GM21529 (cell line): ENCODE measurements around the gene OR5AN1.
A peak's percentile ranks its signal among the peaks of the same experiment; 100 is the strongest.
"Not testable (repeated sequence)": the region's sequence is repeated elsewhere in the genome, so short reads cannot be mapped to it uniquely, and the experiment has no call there.

Experiments
- ATAC-seq: cut with Tn5 transposase; IDR thresholded peaks from one replicate; pipeline ENCODE4 v1.9.1; 2021; ENCODE audit not compliant: unreplicated experiment

OR5AN1 gene, protein sequence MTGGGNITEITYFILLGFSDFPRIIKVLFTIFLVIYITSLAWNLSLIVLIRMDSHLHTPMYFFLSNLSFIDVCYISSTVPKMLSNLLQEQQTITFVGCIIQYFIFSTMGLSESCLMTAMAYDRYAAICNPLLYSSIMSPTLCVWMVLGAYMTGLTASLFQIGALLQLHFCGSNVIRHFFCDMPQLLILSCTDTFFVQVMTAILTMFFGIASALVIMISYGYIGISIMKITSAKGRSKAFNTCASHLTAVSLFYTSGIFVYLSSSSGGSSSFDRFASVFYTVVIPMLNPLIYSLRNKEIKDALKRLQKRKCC

DNA sequence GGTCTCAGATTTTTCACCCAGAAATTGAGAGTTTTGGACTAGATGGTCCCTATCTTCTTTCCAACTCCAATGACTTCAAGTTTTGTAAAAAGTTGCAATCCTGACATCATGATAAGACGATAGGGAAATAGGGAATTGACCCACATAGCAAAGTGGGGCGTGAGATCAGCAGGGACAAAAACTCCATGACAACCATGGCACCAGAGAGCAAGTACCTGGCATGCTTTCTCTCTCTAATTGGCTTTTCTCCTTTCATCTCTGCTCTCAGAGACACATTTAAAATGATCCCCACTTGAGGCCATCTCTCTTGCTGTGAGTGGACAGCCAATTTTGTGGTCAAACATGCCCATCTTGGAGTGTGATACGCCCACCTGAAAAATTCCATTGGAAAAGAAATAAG, at the start of gene OR5AN1:
TSS of gene OR5AN1 (plus strand) at position 301 of the 400 bp plus-strand sequence. CDS start 5,564 bp downstream, outside the sequence.
- no peak for ATAC-seq

DNA sequence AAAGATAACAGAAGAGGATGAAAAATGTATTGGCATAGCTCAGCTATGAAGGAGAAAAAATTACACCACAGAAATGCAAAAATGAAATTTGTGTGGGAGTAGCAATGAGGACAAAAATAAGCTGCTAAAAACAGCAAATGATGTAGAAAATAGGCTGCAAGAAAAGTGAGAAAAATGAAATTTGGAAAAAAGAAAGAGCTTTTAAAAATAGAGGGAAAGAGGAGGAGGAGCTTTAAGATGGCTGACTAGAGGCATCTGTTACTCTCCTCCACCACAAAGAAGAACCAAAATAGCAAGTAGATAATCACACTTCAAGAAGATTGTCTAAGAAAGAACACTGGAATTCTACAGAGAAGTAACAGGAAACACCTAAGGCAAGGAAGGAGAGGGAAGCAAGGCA, 23.7 kb upstream of the OR5AN1 start:
- ATAC-seq, result no peak

DNA sequence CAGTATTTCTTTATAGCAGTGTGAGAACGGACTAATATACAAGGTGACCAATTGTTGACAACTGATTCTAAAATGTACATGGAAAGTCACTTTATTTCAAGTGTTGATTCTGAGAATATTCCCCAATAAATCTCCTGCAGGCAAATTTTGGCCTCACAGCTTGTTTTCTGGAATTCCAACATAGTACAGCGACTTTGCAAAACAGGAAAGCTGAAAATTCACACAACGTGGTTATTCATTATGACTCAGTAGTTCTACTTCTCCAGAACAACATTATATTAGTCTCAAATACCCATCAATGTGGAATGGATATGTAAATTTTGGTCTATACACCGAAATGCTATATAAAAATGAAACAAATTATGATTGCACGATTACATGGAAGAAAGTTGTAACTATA, 22.5 kb upstream of the OR5AN1 start:
- no peak for ATAC-seq

DNA sequence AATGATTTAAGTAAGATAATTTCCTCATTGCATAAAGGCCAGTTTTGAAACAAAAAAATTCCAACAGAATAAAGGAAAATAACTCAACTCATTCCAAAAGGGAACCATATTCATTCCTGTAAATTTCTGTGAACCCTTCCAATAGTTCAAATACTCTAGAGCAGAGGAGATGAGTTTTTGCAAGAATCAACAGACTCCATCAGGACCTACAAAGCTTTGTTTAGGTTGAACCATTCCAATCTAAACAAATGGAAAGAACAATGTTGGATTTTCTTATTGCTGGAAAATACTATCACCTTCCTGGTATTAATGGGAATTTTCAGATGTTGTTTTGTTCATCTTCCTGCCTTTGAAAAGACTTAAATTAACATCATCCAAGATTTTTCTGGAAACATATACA, 21.8 kb upstream of the OR5AN1 start:
- no peak for ATAC-seq

DNA sequence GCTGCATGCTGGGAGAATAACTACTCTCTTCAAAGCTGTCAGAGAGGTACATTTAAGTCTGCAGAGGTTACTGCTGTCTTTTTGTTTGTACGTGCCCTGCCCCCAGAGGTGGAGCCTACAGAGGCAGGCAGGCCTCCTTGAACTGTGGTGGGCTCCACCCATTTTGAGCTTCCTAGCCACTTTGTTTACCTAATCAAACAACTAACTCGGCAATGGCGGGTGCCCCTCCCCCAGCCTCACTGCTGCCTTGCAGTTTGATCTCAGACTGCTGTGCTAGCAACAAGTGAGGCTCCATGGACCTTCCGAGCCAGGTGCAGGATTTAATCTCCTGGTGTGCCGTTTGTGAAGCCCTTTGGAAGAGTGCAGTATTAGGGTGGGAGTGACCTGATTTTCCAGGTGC, 9.0 kb upstream of the OR5AN1 start:
- not testable (repeated sequence) for ATAC-seq

DNA sequence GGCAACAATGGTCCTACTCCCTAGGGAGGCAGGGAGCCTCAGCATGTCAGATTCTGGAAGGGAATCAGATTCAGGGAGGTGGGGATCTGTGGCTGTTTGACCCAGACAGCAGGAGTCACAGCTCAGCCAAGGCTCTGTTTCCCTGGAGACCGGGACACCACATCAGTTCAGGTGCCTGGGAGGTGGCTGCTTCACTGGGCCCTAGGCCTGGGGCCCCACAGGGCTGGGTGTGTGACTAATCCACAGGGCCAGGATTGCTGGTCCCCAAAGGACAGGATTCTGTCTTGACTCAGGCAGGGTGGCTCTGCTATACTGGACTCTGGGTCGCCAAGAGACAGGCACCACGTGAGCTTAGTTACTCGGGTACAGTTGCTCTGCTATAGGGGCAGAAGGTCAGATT, 3.5 kb upstream of the OR5AN1 start:
- no peak for ATAC-seq

DNA sequence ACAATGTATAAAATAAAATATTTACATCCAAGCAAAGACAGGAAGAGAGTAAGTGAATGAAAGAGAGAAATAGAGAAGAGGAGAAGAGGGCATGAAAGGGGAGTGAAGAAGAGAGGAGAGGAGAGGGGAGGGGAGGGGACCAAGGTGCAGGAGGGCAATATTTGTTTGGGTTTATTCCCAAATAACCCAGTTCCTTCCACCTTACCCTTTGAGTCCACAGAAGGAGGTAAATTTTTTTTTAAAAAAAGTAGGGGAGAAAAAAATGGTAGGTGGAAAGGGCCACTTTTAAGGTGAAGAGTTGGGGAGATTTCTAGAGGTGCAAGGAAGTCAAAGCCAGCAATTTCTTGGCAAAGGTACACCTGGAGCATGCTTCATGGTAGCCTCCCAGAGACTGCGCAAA, 2.1 kb upstream of the OR5AN1 start:
- ATAC-seq, result no peak

DNA sequence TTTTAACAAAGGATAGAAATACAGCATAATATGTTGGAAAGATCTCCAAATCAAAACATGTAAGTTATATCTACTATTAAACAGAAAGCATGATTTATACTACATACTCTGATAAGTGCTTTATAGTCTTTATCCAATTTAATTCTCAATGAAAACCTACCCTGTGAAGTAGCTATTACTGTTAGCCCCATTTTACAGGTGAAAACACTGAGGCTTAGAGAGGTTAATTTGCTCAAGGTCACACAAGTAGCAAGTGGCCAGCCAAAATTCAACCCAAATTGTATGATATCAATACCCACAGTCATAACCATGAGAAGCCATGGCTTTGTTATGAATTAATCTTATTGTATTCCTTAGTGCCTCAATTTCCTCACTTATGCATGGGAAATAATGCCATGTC, 675 bp upstream of the OR5AN1 start:
- no peak for ATAC-seq

DNA sequence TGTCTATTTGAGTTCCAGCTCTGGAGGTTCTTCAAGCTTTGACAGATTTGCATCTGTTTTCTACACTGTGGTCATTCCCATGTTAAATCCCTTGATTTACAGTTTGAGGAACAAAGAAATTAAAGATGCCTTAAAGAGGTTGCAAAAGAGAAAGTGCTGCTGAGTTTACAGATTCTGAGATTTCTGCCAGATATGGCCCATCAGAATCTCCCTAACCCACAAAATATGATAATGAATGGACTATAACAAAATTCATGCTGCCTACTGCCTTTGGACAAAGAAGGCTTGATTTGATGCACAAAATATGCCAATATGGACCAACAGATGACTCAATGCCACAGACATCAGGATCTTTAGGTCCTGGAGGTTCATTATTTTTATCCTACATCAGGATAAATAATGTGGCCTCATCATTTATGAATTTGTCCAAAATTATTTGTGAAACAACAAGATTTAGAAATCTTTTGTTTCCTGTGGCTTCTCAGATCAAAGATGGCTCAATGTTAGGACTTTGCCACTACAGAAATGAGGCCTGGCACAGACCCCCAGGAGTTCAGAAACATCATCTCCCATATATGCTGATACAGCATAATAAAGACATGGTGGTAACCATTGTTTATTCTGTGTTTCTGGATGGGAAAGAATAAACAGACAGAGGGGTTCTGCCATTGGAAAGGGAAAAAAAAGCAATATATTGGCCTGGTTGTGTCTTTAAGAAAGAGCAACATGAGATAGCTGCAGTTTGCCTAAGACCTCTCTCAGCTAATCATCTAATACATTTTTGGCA, 6.7 kb downstream of the OR5AN1 start:
- no peak for ATAC-seq

DNA sequence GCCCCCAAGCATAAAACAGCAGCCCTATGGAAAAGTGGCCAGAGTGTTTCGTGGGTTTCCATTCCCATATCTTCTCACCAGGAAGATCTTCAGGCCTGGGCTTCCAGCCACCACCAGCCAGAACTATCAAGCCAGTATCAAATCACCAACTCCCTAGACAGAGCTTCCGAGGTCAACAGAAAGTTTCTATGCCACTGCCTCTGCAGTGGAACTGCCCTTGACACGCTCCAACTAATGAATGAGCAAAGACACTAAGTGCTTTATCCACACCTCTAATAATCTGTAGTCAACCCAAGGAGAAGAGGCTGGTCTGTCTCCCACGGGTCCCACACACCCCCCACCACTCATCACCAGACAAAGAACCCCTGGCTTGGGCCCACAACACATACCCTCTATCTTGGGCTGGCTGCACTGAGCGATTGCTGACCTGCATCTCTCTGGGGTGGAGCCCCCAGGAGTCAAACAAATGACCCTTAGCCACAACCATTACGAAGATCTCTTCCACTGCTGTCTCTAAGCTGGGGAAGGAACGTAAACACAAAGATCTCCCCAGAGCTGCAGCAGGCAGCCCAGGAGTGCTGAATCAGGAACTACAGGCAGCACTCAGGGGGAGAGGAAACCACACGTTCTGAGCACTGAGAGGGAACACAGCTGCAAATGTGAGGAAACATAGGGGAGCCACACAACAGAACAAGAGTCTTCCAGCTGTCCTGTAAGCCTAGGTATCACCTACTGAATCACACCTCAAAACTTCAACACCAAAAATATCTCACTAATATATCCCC, 9.7 kb downstream of the OR5AN1 start:
- ATAC-seq, result no peak

DNA sequence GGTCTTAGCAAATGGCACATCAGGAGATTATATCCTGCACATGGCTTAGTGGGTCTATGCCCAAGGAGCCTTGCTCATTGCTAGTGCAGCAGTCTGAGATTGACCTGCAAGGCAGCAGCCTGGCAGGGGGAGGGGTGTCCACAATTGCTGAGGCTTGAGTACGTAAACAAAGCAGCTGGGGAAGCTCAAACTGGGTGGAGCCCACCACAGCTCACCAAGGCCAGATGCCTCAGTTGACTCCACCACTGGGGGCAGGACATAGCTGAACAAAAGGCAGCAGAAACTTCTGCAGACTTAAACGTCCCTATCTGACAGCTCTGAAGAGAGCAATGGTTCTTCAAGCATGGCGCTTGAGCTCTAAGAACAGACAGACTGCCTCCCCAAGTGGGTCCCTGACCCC, 13.6 kb downstream of the OR5AN1 start:
- not testable (repeated sequence) for ATAC-seq

DNA sequence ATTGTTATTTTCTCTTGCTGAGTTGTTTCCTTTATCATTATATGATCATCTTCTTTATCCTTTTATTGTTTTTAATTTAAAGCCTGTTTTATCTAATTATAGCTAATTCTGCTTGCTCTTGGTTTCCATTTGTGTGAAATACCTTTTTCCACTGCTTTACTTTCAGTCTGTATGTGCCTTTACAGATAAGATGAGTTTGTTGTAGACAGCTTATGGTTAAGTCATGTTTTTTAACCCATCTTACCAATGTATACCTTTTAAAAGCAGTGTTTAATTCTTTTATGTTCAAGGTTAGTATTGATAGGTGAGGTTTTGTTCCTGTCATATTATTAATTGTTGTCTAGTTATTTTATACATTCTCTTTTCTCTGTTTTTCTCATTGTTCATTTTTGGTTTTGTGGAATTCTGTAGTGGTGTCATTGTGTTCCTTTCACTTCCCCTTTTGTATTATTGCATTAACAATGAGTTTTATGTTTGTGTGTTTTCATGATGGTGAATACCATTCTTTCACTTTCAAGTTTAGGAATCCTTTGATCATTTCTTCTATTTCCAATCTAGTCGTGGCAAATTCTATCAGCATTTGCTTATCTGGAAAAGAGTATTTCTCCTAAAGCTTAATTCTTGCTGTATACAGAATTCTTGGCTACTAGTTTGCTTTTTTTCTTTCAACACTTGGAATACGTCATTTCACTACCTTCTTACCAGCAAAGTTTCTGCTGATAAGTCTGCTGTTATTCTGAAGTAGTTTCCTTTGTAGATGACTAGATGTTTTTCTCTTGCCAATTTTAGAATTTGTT, 21.8 kb downstream of the OR5AN1 start:
- peak; percentile 98 for ATAC-seq

DNA sequence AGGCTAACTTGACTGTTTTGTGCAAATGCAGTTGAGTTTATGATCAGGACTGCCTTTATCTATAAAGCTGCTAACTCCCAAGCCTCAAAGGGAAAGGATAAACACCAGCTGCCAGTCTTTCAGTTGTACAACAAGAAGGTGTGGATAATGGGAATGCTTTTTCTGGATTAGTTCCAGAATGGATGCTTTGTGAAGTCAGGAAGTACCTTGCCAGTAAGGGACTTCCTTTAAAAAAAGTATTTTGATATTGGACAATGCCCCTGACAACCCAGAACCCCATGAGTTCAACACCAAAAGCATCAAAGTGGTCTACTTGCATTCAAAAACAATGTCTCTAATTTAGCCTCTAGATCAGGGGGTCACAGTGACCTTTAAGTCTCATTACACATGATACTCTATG, 35.5 kb downstream of the OR5AN1 start:
- ATAC-seq, result no peak

DNA sequence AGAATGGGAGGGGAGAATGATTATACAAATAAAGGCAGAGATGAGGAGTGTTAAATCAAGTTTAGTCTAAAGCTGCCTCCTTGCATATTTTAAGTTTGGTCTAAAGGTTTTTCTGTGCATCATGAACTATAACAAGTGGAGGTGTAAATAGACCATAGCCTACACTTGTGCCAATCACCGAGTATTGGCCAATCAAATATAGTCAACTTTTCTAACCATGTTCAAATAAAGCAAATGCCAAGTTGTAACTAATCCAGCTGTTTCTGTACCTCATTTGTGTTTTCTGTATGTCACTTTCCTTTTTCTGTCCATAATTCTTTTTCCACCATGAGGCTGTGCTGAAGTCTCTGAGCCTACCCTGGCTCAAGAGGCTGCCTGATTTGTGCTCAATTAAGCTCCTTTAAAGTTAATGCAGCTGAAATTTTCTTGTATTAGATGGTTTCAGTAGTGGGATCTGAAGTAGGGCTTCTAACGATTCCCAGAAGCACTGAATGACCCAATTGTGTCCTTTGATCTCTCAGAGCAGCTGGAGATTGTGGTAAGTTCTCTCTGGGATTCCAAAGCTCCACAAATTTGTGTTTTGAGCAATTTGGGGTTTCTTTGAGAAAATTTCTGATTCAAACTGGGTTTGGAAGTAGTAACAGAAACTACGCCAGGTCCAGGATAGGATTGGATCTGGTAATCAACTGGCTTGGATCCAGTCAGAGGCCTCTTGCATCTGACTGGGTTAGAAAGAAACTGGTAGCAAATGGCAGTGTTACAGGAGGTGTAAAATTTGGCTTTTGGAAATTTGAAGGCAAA, 42.0 kb downstream of the OR5AN1 start:
- no peak for ATAC-seq

DNA sequence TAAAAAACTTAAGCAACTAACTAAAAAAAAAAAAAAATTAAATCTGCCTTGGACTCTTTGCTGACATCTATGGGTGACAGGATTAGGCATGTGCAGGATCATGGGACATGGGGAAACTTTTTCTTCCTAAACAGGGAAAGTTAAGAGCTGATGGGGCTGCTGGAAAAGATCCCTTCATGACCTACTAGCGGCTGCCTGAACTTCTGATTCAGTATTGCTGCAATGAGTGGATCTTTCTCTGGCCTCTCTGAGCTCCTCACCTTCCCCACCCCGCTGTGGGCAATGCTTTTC, 42.5 kb downstream of the OR5AN1 start:
- ATAC-seq, result no peak

DNA sequence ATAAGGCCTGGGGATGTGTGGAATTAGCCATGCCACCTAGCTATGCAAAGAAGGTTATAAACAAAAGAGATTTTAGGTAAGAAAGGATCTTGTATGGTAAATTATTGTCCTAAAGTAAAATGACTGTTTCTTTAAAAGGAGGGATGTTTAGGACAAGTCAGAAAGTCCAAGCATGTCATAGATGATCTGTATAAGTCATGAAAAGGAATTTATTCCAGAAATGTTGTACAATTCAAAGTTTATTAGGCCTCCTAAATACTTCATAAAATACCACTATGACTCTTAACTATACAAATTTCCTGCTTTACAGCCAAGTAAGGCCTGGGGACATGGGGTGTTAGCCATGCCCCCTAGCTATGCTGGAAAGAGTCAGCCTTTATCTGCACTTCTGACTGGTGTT, 44.9 kb downstream of the OR5AN1 start:
- ATAC-seq, result no peak

DNA sequence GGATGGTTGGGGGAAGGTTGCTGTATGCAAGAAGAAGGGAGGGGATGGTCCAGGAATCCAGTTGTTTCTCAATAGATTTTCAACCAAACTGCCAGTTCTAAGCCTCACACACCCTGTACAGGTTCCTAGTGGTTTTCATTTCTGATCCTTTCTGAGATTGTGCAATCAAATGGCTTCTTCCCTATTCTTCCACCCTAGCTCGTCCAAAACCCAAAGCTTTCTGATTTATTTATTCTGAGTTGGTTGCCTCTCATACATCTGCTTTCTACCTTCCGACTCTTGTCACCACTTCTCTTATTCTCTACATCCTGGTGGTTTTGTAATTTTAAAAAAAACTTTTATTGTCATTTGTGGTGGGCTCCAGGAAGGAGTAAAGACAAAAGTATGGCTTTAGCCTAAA, 55.0 kb downstream of the OR5AN1 start:
- ATAC-seq, result no peak

DNA sequence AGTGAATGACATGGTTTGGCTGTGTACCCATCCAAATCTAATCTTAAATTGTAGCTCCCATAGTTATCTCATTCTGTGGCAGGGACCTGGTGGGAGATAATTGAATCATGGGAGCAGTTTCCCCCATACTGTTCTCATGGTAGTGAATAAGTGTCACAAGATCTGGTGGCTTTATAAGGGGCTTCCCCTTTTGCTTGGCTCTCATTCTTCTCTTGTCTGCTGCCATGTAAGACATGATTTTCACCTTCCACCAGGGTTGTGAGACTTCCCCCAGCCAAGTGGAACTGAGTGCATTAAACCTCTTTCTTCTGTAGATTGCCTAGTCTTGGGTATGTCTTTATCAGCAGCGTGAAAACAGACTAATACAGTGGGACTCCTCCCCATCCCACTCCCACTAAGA, 56.4 kb downstream of the OR5AN1 start:
- no peak for ATAC-seq

DNA sequence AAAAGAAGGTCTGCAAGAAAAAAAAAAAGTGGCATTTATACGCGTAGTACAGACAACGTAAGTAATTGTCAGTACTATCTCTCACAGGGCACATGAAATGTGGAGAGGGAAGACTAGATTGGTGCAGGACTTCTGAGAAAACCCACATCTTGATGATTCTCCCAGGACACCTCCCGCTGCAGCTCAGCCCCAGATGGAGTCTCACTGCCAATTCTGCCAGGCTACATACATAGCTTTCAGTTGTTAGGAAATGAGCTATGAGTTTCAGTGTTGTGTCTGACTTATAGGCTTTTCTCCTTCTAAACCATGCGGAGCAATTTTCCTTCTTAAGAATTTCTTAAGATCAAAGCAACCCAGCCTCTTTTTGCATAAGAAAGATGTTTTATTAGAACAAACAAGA, 57.9 kb downstream of the OR5AN1 start:
- no peak for ATAC-seq

DNA sequence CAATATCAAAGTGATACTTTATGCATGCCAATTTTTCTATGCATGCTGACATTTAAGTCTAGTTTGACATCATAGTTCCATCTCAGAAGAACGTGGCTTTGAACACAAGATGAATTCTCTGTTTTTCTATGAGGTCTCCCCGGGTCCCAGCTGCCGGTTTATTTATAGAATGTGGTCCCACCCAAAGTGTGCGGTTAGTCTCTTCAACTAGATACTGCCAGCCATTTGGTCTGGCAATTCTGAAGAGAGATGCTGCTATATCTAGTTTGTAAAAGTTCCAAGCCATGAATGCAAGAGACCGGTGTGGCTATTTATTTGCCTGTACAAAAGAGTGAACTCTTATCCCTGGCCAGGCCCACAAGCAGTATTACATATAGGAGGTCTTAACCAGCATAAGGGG, 58.3 kb downstream of the OR5AN1 start:
- ATAC-seq, result no peak
